CD4-positive, alpha-beta T cell treated with Interferon alpha-2 for 1 hour (primary cell): Measurements from ENCODE around the gene KAZN.

Experiments
- DNase-seq, 2 donors: peaks; one replicate each; pipeline ENCODE4 v3.0.0-alpha.2; 2020 to 2022

The KAZN gene

GRCh38 chr1:14615549-14616218, 17.2 kb downstream of the KAZN start:
- DNase-seq: no peak

DNA sequence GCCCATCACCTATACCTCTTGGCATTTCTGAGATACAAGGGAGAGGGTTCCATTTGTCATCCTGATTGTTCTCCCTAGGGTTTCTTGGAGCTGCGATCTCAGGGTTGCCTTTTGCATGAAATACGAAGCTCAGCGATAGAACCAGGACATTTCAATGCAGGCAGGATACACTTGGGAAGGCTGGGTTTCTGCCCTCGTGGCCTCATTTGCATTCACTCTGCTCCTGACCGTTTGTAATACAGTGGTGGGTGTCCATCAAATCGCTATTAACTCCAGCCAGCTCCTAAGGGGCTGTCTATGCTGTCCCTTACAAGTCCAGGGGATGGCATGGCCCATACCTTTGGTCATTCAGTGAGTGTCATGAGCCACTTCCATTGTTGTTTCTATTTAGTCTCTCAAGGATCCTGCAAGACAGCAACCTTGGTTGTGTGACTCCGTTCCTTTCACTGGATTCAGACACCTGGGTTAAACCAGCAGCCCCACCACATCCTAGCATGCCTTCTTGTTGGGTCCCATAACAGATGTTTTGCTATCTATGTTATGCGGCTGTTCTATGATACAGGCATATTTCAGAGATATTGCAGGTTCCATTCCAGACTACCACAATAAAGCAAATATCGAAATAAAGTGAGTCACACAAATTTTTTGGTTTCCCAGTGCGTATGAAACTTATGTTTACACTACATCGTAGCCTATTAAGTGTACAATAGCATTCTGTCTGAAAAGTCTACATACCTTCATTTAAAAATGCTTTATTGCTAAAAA, 18.3 kb downstream of the KAZN start:
- DNase-seq: no peak

- DNase-seq: no peak
These were observed 19.3 kb downstream of the KAZN start for GRCh38 chr1:14617791-14618190.

DNA sequence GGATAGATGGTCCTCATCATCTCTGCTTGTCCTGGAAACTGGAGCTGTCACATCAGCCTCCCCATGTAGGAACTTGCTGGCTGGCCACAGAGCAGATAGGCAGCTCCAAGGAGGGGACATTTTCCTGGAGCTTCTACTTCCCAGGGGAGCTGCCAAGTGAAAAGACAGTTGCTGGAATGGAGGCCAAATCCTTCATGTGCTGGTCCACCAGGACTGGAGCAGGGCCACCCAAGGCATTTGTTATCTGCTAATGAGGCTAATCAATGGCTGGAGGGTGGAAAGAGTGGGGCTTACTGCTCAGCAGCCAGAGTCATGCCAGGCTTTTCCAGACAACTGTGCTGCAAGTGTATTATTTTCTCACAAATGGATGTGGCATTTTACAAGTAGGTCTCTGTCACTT, 22.5 kb downstream of the KAZN start:
- no peak for DNase-seq

DNA sequence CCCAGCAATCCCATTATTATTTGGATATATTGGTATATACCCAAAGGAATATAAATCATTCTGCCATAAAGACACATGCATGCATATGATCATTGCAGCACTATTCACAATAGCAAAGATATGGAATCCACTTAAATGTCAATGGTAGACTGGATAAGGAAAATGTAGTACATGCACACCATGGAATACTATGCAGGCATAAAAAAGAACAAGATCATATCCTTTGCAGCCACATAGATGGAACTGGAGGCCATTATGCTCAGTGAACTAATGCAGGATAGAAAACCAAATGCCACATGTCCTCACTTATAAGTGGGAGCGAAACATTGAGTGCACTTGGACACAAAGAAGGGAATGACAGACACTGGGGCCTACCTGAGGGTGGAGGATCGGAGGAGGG, 24.6 kb downstream of the KAZN start:
- DNase-seq: no peak

DNA sequence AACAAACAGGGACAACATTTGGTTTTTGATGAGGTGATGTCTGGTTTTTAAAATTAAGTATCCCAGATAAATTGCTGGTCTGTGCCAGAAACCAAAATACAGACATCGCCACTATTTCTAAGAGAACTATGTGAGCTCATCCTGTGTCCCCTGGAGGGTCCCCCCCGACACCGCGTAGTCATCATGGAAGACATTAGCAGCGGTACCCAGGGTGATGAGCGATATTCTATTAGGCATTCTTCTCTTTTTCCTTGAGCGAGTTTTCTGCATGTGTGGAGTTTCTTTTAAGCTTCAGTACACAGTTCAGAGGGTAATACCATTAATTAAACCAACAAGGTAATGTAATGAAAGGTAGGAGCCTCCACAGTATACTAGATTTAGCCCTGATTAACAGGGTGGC, 26.5 kb downstream of the KAZN start:
- no peak for DNase-seq

- no peak for DNase-seq
These were observed 27.1 kb downstream of the KAZN start for GRCh38 chr1:14625572-14625971.

DNA sequence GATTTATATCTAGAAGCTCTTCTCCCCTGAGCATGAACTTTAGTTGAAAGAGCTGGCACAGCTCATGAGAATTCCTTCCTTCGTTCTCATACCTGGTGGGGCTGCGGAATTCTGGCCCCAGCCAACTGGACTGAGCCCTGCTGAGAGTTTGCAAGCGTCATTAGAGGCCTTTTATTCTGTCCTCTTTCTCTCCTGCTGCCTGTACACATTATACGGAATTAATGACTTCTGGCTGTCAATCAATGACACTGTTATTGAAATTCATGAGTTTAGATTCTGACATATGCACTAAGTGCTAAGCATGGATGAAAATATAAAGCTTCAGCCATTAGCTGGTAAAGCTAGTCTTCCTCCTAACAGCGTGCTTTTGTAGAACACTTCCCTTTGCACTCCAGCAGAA, 27.5 kb downstream of the KAZN start:
- DNase-seq: no peak

- no peak for DNase-seq
These were observed 28.6 kb downstream of the KAZN start for GRCh38 chr1:14626869-14627607.

GRCh38 chr1:14627608-14628489, 29.4 kb downstream of the KAZN start:
- no peak for DNase-seq

- no peak for DNase-seq
These were observed 31.0 kb downstream of the KAZN start for GRCh38 chr1:14629363-14630014.

GRCh38 chr1:14630986-14631385, 32.5 kb downstream of the KAZN start:
- no peak for DNase-seq

DNA sequence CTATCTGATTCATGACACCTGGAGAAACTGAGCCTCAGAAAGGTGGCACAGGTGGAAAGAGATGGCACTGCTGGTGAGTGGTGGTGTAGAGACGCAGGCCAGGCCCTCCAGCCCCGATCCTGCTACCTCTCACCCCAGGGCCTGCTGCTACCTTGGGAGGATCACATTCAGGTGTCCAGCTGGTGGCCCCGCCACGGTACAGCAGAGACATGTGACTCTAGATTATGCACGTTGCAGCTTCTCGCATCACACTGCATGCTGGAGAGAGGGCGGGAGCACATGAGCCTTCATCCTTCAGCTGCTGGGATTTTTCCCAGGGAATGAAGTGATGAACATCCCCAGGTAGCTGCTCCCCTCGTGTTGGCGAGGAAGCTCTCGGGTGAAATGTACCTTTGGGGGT, 32.9 kb downstream of the KAZN start:
- DNase-seq: no peak

- DNase-seq: no peak
These were observed 36.0 kb downstream of the KAZN start for GRCh38 chr1:14634486-14634885.

- no peak for DNase-seq
These were observed 36.9 kb downstream of the KAZN start for GRCh38 chr1:14635421-14635820.

DNA sequence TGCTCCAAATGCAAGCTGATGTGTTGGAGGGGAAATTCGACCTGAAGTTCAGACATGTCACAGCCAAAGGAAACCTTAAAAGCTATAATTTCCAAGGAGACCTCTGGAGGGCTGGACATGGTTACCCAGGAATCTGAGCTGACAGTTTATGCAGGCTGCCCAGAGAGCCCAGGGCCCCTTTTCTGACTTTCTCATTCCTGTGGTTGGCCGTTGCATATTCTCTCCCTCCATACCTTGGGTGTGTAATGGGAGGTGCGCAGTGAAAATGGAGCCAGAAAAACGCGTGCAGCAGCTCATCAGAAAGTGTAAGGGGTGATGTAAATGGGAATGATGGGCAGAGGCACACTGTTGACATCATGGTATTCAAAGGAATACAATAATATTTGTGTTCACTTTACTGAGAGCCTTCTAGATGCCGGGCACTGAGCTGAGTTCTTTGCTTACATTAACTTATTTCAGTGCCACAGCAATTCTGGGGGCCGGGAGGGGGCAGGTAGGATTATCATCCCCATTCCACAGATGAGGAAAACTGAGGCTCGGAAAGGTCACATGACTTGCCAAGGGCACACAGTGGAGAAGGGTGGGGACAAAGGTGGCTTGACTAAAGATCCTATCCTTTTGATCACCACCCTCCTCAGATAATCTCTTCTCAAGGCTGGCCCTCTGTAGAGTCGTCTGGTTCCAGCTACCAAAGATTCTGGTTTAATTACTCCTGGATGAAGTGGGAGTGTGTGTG, 38.6 kb downstream of the KAZN start:
- no peak for DNase-seq

DNA sequence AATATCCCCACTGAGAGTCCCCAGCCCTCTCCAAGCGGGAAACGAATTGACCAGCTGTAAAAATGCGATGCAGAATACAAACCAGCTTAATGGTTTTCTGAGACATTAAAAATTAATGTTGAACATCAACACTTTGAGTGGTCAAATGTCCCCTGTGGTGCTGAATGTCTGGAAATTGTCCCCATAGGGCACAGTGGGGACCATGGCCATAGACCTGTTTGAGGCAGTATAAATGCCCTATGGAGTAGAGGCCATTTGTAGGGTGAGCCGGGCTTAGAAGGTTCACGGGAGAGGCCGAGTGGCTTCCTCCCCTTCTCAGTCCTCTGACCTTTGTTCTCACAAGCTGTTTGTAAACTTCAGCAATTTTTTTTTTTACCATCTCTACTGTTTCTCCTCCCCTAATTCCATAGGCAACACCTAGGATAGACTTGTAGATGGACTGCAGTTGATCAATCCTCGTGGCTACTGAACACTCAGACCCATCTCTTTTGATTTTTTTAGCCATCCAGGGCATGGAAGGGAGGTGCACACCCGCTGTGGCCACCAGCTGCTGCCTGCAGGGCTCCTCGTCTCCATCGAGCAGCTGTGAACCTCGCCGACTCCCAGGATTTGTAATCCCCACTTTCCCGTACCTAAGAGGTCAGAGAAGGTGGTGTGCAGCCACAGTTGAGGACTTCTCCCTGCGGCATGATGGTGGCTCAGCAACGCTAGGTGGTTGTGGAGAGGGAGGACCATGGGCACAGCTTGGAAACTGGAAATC, 41.0 kb downstream of the KAZN start:
- DNase-seq: no peak

DNA sequence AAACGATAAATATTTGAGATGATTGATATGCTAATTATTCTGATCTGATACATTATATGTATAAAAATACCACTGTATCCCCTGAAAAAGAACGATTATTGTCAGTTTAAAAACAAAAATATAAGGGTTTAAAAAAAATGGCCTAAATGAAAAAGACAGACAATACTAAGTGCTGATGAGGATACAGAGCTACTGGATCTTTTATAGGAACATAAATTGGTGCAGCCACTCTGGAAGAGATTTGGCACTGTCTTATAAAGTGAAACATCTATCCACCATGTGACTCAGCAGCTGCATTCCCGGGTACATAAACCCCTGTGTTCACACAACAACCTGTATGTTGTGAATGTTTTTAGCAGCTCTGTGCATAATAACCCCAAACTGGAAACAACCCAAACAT, 44.2 kb downstream of the KAZN start:
- DNase-seq: no peak

DNA sequence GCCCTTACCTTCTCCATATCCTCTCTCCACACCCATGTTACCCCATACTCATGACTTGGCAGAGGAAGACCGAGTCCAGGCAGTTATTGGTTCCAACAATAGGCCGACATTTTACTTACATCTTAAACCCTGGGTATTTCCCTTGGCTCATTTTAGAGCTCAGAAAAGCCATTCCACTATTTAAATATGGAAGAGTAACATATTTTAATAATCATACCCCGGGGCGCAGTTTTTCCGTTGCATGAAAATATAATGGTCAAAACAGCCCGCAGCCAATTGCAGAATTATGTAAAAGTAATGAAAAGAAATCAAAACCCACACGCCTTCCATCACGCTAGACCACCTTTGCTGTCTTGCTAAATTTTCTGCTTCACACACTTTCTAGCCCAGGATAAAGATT, 48.5 kb downstream of the KAZN start:
- no peak for DNase-seq

DNA sequence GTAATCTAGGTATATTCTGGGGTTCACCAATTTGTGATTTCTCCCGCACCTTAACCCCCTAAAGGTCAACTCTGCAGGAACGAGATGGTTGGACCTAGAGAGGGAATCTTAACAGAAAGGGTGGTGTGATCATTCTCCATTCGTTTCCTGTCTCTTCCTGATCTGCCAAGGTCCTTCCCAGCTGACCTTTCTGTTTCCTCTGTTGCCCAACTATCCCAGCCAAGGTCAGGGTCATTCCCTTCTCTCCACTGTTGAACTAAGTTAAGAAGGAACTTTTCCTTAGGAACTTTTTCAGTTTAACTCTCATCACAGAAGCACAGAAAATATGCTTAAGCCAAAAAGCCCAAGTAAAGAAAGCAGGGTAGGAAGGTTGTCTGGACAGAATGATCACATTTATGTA, 49.3 kb downstream of the KAZN start:
- no peak for DNase-seq

GRCh38 chr1:14648391-14648790, 49.9 kb downstream of the KAZN start:
- DNase-seq: no peak
